ENCODE results near the gene ZNF789. TPM values are rescaled to one million over a fixed set of nuclear protein-coding genes. Genes with fewer than 3 reads are reported as not detected.
"Not testable (repeated sequence)": the region's sequence is repeated elsewhere in the genome, so short reads cannot be mapped to it uniquely, and the experiment has no call there.

ZNF789 gene
- total RNA-seq, 1 experiment from 2014 or later, result 7.0 TPM

DNA sequence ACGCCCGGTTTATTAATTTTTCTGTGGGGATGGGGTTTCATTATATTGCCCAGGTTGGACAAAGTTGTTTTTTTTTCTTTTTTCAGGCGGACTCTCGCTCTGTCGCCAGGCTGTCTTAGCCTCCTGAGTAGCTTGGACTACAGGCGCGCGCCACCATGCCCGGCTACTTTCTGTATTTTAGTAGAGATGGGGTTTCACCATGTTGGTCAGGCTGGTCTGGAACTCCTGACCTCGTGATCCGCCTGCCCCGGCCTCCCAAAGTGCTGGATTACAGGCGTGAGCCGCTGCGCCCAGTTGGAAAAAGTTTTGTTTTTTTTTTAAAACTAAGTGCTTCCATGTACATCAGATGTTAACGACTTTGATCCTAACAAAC is 27.9 kb downstream of the ZNF789 start:
- no peak for DNase-seq (ENCODE audit: extremely low read depth, low read depth)

GRCh38 chr7:99501236-99501635 is 28.5 kb downstream of the ZNF789 start:
- DNase-seq (ENCODE audit: extremely low read depth, low read depth), result not testable (repeated sequence)

DNA sequence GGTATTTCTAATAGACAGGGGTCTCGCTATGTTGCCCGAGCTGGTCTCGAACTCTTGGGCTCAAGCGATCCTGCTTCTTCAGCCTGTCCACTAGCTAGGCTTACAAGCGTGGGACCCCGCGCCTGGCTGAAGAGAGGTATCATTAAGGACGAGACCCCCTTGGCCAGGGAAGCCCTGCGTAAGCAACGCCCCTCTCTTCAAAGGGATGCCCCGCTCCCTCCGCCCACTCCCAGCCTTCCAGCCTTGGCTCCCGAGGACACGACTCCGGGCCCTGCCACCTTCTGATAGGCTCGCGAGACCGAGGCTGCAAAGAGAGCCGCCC is 31.6 kb downstream of the ZNF789 start:
- no peak for DNase-seq (ENCODE audit: extremely low read depth, low read depth)

GRCh38 chr7:99504603-99505323 is 32.1 kb downstream of the ZNF789 start, which contains the start of gene ZKSCAN5:
TSS of gene ZKSCAN5 (plus strand) at chr7:99504662. CDS start at chr7:99506045, 1,383 bp downstream.
- peak; percentile 97 for DNase-seq (ENCODE audit: extremely low read depth, low read depth)

- no peak for DNase-seq (ENCODE audit: extremely low read depth, low read depth)
Measured at GRCh38 chr7:99505324-99505662, 32.6 kb downstream of the ZNF789 start.

GRCh38 chr7:99514050-99514449 is 41.4 kb downstream of the ZNF789 start:
- no peak for DNase-seq (ENCODE audit: extremely low read depth, low read depth)

DNA sequence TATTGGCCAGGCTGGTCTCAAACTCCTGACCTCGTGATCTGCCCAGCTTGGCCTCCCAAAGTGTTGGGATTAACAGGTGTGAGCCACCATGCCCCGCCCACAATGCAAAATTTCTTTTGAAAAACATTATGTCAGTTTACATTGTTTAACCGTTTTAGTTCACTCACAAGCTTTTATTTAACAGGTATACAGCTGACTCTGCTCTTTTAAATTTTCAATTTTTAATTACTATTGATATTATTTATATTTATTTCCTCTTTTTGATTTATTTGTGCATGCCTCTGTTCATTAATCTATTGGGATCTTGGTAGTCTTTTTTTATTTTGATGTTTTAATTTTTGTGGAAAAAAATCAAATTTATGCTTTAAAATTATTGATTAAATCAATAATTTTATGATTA is 48.7 kb downstream of the ZNF789 start:
- no peak for DNase-seq (ENCODE audit: extremely low read depth, low read depth)

GRCh38 chr7:99525713-99526440 is 53.2 kb downstream of the ZNF789 start:
- no peak for DNase-seq (ENCODE audit: extremely low read depth, low read depth)

DNA sequence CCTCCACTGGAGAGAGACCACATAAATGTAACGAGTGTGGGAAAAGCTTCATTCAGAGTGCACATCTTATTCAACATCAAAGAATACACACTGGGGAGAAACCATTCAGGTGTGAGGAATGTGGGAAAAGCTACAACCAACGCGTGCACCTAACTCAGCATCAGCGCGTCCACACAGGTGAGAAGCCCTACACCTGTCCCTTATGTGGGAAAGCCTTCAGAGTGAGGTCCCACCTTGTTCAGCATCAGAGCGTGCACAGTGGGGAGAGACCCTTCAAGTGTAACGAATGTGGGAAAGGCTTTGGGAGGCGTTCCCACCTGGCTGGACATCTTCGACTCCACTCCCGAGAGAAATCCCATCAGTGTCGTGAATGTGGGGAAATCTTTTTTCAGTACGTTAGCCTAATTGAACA is 58.7 kb downstream of the ZNF789 start:
- no peak for DNase-seq (ENCODE audit: extremely low read depth, low read depth)

GRCh38 chr7:99535667-99536066 is 63.0 kb downstream of the ZNF789 start:
- no peak for DNase-seq (ENCODE audit: extremely low read depth, low read depth)

Other genes starting within 250 kb of the ZNF789 start
- gene MYH16, start 200.1 kb upstream of the ZNF789 start, total RNA-seq (2014; rRNA removed; shearing (Covaris generic)), result not detected in 2 replicates
- 162 and 177 TPM in 2 replicates for gene ARPC1A, start 147.0 kb upstream of the ZNF789 start, total RNA-seq (2014; rRNA removed; shearing (Covaris generic))
- gene ARPC1B, start 98.2 kb upstream of the ZNF789 start, total RNA-seq (2014; rRNA removed; shearing (Covaris generic)), result 236 and 247 TPM in 2 replicates
- gene PDAP1, start 64.3 kb upstream of the ZNF789 start, total RNA-seq (2014; rRNA removed; shearing (Covaris generic)), result 67.2 and 72.1 TPM in 2 replicates
- 211 and 220 TPM in 2 replicates for gene BUD31, start 63.9 kb upstream of the ZNF789 start, total RNA-seq (2014; rRNA removed; shearing (Covaris generic))
- gene PTCD1, start 34.1 kb upstream of the ZNF789 start, total RNA-seq (2014; rRNA removed; shearing (Covaris generic)), result 6.1 and 6.4 TPM in 2 replicates
- 37.1 and 42.7 TPM in 2 replicates for gene CPSF4, start 33.9 kb upstream of the ZNF789 start, total RNA-seq (2014; rRNA removed; shearing (Covaris generic))
- gene ATP5MF, start 6.7 kb upstream of the ZNF789 start, total RNA-seq (2014; rRNA removed; shearing (Covaris generic)), result 598 and 637 TPM in 2 replicates
- 17.6 and 18.0 TPM in 2 replicates for gene ZNF394, start 27.4 kb downstream of the ZNF789 start, total RNA-seq (2014; rRNA removed; shearing (Covaris generic))
- gene ZKSCAN5, start 31.8 kb downstream of the ZNF789 start, total RNA-seq (2014; rRNA removed; shearing (Covaris generic)), result 12.0 and 12.7 TPM in 2 replicates
- 12.1 and 14.0 TPM in 2 replicates for gene FAM200A, start 79.2 kb downstream of the ZNF789 start, total RNA-seq (2014; rRNA removed; shearing (Covaris generic))
- 68.4 and 83.1 TPM in 2 replicates for gene ZNF655, start 85.8 kb downstream of the ZNF789 start, total RNA-seq (2014; rRNA removed; shearing (Covaris generic))
- gene TMEM225B, start 125.4 kb downstream of the ZNF789 start, total RNA-seq (2014; rRNA removed; shearing (Covaris generic)), result 0.87 and 1.1 TPM in 2 replicates
- gene ZSCAN25, start 144.1 kb downstream of the ZNF789 start, total RNA-seq (2014; rRNA removed; shearing (Covaris generic)), result 9.4 and 12.5 TPM in 2 replicates
- 0.17 and 0.74 TPM in 2 replicates for gene CYP3A5, start 207.1 kb downstream of the ZNF789 start, total RNA-seq (2014; rRNA removed; shearing (Covaris generic))